OCI-LY1 (cell line): ENCODE results near the gene HIPK3.

Experiments
- EZH2 ChIP-seq: fragments of 200-600 bp; sonication (generic), shearing (Covaris generic); IDR thresholded peaks from 2 replicates; pipeline ENCODE4 v1.8.0; 2017; ENCODE audit warnings: borderline replicate concordance, mixed run types, mild to moderate bottlenecking, antibody characterized with exemption, low read length, moderate library complexity, mixed read lengths
- TF ChIP-seq, protein P1 (sequence below): fragments of 200-600 bp; sonication (generic), shearing (Covaris generic); IDR thresholded peaks from 2 replicates; pipeline ENCODE4 v1.5.1; 2017; ENCODE audit warnings: mild to moderate bottlenecking, antibody characterized with exemption, low read length, moderate library complexity, mixed read lengths

DNA sequence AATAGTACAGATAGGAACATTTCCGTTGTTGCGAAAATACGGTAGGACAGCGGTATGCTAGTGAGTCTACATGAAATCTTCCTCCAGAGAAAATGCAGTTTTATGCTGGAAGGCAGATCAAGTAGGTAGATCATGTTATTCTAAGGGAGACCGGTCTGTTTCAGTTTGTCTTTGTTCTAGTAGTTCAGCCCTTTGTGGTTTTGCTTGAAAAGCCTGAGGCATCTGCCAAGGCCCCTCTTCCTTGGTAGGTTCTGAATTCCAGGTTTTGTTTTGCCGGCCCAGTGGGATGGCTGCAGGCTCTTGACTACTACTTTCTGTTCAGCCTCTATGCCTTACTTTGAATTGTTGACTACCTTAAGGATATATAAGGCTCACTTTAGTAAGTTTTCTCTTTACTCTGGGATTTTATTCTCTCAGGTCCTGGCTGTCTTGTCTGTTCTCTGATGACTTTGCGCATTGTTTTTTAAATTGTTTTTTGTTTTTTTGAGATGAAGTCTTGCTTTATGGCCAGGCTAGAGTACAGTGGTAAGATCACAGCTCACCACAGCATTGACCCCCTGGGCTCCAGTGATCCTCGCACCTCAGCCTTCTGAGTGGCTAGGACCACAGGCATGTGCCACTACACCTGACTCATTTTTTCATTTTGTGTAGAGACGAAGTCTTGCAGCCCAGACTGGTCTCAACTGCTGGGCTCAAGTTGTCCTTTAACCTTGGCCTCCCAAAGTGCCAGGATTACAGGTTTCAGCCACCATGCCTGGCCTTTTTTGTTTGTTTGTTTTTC is 53.7 kb downstream of the HIPK3 start:
- TF ChIP-seq, protein P1, sequence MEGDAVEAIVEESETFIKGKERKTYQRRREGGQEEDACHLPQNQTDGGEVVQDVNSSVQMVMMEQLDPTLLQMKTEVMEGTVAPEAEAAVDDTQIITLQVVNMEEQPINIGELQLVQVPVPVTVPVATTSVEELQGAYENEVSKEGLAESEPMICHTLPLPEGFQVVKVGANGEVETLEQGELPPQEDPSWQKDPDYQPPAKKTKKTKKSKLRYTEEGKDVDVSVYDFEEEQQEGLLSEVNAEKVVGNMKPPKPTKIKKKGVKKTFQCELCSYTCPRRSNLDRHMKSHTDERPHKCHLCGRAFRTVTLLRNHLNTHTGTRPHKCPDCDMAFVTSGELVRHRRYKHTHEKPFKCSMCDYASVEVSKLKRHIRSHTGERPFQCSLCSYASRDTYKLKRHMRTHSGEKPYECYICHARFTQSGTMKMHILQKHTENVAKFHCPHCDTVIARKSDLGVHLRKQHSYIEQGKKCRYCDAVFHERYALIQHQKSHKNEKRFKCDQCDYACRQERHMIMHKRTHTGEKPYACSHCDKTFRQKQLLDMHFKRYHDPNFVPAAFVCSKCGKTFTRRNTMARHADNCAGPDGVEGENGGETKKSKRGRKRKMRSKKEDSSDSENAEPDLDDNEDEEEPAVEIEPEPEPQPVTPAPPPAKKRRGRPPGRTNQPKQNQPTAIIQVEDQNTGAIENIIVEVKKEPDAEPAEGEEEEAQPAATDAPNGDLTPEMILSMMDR: no peak
- no peak for TF ChIP-seq EZH2
